AG20443 (cell line): ENCODE measurements around the gene TFEB.

Experiments used
- DNase-seq: peaks from one replicate; pipeline ENCODE4 v3.0.0; 2012; ENCODE audit warnings: low spot score, mixed read lengths

The TFEB gene

GRCh38 chr6:41722969-41723529 lies 12.4 kb downstream of the TFEB start:
- DNase-seq: no peak

GRCh38 chr6:41721414-41721813 lies 14.0 kb downstream of the TFEB start:
- DNase-seq: no peak

DNA sequence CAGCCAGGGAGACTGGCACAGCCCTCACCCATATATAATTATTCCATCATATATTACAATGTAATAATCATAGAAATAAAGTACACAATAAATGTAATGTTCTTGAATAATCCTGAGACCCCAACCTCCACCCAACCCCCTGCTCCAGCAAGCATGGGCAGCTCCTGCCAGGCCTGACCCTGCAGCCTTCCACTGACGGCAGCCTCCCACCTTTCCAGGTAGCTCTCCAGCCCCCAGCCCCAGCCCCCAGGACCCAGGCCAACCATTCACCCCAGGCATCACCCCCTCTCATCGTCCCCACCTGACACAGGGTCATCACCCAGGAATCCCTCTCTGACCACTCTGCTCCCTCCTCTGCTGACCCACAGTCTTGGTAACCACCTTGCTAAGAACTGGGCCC lies 14.6 kb downstream of the TFEB start:
- no peak for DNase-seq

GRCh38 chr6:41720262-41720620 lies 15.2 kb downstream of the TFEB start:
- DNase-seq: no peak

GRCh38 chr6:41719436-41720261 lies 15.8 kb downstream of the TFEB start:
- DNase-seq: no peak

DNA sequence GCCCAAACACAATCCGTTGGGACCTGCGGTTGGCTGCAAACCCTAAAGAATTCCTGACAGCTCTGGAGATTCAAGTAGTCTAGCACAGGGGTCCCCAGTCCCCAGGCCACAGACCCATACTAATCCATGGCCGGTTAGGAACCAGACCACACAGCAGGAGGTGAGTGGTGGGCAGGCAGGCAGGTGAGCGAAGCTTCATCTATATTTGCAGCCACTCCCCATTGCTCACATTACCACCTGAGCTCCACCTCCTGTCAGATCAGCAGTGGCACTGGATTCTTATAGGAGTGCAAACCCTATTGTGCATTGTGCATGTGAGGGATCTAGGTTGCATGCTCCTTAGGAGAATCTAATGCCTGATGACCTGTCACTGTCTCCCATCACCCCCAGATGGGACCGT lies 16.6 kb downstream of the TFEB start:
- no peak for DNase-seq

DNA sequence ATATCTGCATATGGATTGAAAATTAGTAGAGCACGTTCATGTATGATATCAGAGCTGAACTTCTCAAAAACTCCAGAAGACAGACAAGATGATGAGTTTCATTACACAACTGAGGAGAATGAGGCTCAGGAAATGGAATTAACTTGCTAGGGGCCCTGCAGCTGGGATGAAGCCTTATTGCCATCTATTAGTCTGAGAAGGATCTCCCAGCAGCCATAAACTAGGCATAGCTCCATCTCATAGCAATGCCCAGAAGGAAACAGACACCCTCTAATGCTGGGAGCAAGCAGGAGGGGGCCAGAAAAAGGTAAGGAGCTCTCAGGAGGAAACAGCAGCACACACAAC lies 18.0 kb downstream of the TFEB start:
- DNase-seq: no peak

GRCh38 chr6:41716516-41717391 lies 18.7 kb downstream of the TFEB start:
- DNase-seq: peak; percentile 30

GRCh38 chr6:41715795-41716515 lies 19.5 kb downstream of the TFEB start:
- DNase-seq: no peak

GRCh38 chr6:41714556-41715273 lies 20.7 kb downstream of the TFEB start:
- DNase-seq: no peak

- no peak for DNase-seq
Measured at GRCh38 chr6:41713650-41714291, 21.6 kb downstream of the TFEB start.

DNA sequence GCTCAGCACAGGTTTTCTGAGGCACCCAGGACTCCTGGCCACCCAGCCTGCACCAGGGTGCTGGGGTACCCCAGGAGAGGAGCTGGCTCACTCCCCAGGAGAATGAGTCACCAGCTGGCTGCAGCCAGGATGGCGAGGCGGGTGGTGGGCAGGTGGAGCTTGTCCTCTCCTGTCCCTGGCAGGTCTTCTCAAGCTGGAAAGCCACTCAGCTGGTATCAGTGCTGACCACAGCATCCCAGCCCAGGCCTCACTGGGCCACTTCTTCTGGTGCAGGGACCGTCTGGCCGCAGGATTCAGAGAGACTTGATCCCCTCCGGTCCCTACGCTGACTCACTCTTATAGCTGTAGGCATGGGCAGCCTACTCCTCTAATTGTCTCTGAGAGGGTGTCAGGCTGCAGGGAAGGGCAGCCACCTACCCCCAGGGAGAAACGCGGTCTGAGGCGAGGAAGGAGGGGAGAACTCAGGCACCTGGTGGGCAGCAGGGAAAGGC lies 22.2 kb downstream of the TFEB start:
- DNase-seq: no peak

DNA sequence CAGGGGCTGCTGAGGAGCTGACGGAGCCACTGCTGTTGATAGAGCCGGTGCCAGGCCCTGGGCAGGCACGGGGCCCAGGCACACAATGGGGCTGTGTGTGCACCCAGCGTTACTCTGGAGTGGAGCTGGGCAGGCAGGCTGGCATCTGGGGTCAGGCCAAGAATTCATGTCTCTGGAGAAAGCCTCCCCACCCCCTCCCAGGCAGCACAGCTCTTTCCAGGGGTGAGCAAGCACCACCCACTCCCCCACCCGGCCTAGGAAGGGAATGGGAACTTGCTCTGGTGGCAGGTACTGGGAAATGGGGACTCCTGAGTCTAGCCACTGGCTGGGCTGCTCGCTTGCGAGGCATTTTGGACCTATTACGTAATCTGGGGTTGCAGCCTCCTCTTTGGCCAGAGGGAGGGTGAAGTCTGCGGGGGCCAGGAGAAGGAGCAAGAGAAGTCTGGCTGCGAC lies 22.7 kb downstream of the TFEB start:
- no peak for DNase-seq

DNA sequence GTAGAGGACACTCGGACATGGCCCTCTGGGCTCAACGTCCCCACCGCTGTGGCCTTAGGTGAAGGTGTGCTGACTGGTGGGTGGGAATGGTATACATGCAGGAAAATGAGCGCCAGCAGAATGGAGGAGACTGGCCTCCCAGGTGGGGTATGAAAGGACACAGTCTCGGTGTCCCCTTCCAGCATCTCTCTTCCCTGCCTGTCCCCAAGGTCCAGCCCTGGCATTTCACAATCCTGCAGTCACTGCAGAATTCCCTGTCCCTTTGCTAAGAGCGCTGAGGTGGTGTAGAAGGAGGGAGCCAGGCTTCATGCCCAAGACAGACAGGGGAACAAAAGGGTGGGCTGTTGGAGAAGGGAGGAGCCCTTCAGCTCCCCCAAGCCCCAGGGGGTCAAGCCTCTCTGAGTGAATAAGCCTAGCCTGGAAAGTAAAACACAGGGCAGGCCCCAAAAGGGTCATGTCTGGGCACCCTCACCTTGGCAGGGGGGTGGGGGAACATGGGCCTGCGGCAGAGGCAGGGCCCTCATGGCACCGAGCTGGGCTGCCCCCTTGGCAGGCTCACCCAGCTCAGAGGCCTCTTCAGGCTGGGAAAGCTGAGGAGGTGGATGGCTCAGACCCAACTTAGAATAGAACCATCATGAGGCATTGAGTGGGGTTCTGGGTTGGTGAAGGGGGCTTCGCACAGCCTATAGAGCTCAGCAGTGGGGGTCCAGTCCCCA lies 23.9 kb downstream of the TFEB start:
- DNase-seq: no peak

DNA sequence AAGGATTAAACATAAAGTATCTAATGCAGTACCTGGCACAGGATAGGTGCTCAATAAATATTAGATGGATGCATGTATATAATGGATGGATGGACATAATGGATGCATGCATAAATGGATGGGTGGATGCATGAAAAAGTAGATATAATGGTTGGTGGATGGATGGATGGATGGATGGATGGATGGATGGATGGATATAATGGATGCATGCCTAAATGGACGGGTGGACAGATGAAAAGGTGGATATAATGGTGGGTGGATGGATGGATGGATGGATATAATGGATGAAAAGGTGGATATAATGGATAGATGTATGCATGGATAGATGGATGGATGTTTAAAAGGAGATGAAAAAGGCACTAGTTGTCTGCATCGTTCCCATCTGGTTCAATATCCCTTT lies 26.0 kb downstream of the TFEB start:
- no peak for DNase-seq

- DNase-seq: no peak
Measured at GRCh38 chr6:41708856-41709255, 26.6 kb downstream of the TFEB start.

GRCh38 chr6:41707565-41708200 lies 27.7 kb downstream of the TFEB start:
- DNase-seq: no peak

DNA sequence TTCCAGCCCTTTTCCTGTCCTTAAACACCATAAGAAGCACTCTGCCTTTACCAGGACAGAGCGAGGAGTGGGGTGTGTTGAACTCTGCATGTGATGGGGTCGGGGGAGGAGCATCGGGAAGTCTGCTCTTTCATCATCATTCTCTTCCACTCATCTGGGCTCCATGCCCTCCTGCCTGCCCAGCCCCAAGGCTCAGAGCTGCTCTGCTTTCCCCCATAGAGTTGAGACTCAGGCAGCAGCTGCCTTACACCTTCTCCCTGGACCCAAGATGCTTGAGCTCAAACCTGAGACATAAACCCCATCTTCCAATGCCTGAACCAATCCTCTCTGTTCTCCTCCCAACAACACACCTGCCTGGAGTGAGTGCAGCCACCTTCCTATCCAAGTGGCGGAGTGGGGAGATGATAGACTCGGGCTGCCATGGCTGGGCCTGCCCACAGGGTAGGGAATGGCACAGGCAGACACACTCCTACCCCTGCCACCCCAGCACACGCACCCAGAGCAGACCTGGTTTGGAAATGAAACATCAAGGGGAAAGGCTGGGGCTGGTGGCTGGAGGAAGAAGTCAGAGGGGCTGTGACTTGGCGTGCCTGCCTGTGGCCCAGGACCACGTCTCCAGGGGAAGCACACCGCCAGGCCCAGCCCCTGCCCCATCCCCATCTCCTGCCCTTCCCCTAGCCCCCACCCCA lies 28.4 kb downstream of the TFEB start:
- peak; percentile 82 for DNase-seq
